Activated T-cell treated with anti-CD3 and anti-CD28 coated beads for 4 hours (primary cell): Measurements from ENCODE around the gene LSM12.
A peak's percentile ranks its signal among the peaks of the same experiment; 100 is the strongest.
"Not testable (repeated sequence)": the region's sequence is repeated elsewhere in the genome, so short reads cannot be mapped to it uniquely, and the experiment has no call there.

ENCODE experiments used
- DNase-seq: peaks from one replicate; pipeline ENCODE4 v3.0.0-alpha.2; 2020

Gene LSM12

GRCh38 chr17:44034688-44035087 lies 31.8 kb downstream of the LSM12 start:
- DNase-seq: not testable (repeated sequence)

- no peak for DNase-seq
Measured at GRCh38 chr17:44033861-44034408, 32.5 kb downstream of the LSM12 start.

GRCh38 chr17:44030482-44030881 lies 36.0 kb downstream of the LSM12 start:
- DNase-seq: no peak

- DNase-seq: no peak
Measured at GRCh38 chr17:44029736-44030135, 36.7 kb downstream of the LSM12 start.

- DNase-seq: no peak
Measured at GRCh38 chr17:44024853-44025252, 41.6 kb downstream of the LSM12 start.

- no peak for DNase-seq
Measured at GRCh38 chr17:44024271-44024663, 42.2 kb downstream of the LSM12 start.

- DNase-seq: no peak
Measured at GRCh38 chr17:44023545-44024270, 42.8 kb downstream of the LSM12 start.

- DNase-seq: no peak
Measured at GRCh38 chr17:44022246-44022645, 44.2 kb downstream of the LSM12 start.

GRCh38 chr17:44021227-44021626 lies 45.2 kb downstream of the LSM12 start:
- not testable (repeated sequence) for DNase-seq

- DNase-seq: peak; percentile 81
Measured at GRCh38 chr17:44014437-44015172, 51.9 kb downstream of the LSM12 start, which contains the start of gene TMEM101. TSS of gene TMEM101 (minus strand) at chr17:44014963. CDS start at chr17:44014952, 11 bp downstream.

GRCh38 chr17:44014133-44014436 lies 52.4 kb downstream of the LSM12 start:
- no peak for DNase-seq

- DNase-seq: no peak
Measured at GRCh38 chr17:44012874-44013273, 53.6 kb downstream of the LSM12 start.

- no peak for DNase-seq
Measured at GRCh38 chr17:44012391-44012790, 54.1 kb downstream of the LSM12 start.

- DNase-seq: no peak
Measured at GRCh38 chr17:44011876-44012275, 54.6 kb downstream of the LSM12 start.

GRCh38 chr17:44010966-44011647 lies 55.4 kb downstream of the LSM12 start:
- DNase-seq: no peak

GRCh38 chr17:44008205-44008909 lies 58.1 kb downstream of the LSM12 start:
- no peak for DNase-seq

GRCh38 chr17:44007346-44008204 lies 58.9 kb downstream of the LSM12 start:
- DNase-seq: no peak

GRCh38 chr17:44006598-44007345 lies 59.7 kb downstream of the LSM12 start:
- DNase-seq: peak; percentile 99

- no peak for DNase-seq
Measured at GRCh38 chr17:44006272-44006597, 60.2 kb downstream of the LSM12 start.

GRCh38 chr17:44005527-44006271 lies 60.8 kb downstream of the LSM12 start:
- DNase-seq: no peak
